LNCAP (cell line): ENCODE data around the gene CCDC85B.
A peak's percentile ranks its signal among the peaks of the same experiment; 100 is the strongest.

ENCODE experiments used
- TF ChIP-seq, protein P1 (sequence below): fragments of 450-650 bp; IDR thresholded peaks from 2 replicates; pipeline ENCODE4 v1.5.1; 2017; ENCODE audit warnings: mild to moderate bottlenecking

Gene CCDC85B

DNA sequence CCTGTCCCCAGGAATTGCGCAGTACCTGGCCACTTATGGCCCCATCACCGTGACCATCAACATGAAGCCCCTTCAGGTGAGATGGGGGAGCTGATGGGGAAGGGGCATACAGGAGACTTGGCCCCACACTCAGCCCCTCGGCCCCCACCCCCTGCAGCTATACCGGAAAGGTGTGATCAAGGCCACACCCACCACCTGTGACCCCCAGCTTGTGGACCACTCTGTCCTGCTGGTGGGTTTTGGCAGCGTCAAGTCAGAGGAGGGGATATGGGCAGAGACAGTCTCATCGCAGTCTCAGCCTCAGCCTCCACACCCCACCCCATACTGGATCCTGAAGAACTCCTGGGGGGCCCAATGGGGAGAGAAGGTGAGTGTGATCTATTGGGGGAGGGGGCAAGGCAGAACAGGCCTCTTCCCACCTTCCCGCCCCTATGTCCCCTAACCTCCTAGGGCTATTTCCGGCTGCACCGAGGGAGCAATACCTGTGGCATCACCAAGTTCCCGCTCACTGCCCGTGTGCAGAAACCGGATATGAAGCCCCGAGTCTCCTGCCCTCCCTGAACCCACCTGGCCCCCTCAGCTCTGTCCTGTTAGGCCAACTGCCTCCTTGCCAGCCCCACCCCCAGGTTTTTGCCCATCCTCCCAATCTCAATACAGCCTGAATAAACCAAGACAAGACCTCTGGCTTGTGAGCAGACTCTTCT is 7.3 kb upstream of the CCDC85B start:
- TF ChIP-seq, protein P1, sequence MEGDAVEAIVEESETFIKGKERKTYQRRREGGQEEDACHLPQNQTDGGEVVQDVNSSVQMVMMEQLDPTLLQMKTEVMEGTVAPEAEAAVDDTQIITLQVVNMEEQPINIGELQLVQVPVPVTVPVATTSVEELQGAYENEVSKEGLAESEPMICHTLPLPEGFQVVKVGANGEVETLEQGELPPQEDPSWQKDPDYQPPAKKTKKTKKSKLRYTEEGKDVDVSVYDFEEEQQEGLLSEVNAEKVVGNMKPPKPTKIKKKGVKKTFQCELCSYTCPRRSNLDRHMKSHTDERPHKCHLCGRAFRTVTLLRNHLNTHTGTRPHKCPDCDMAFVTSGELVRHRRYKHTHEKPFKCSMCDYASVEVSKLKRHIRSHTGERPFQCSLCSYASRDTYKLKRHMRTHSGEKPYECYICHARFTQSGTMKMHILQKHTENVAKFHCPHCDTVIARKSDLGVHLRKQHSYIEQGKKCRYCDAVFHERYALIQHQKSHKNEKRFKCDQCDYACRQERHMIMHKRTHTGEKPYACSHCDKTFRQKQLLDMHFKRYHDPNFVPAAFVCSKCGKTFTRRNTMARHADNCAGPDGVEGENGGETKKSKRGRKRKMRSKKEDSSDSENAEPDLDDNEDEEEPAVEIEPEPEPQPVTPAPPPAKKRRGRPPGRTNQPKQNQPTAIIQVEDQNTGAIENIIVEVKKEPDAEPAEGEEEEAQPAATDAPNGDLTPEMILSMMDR: no peak

DNA sequence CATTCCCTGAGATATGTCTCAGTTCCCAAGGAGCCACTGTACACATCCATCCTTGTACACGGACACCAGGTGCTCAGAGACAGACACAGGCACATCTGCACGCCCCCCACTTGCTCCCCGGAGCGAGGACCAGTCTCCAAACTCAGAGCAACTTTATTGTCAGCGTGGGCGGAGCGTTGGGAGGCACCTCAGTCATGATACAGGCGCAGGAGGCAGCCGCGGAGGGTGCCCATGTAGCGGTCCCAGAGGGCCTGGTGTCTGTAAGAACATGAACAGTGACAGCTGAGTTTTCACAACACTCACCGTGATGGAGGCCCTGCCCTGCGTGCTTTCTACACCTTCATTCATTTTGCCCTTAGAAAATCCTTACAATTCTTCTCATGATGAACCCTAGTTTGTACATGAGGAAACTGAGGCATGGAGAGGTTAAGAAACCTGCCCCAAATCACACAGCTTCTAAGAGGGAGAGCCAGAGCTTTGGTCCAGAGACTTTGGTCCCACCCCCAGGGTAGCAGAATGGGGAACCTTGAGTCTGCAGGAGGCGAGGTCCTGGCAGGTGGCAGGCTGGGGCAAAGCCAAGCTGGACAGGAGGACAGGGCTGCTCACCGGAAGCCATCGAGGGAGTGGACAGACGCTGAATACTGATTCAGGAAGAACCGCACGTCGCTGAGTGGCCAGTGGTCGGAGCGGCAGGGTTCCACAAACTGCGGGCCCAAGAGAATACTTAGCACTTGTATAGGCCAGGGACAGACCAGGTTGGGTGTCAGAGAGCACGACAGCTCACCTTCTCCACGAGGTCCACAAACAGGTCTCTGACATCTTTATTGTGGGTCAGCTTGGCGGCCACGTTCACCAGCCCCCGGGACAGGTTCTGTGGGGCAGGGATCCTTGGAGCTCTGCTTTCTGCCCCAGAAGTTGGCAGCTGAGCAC is 6.4 kb upstream of the CCDC85B start:
- TF ChIP-seq, protein P1: no peak

DNA sequence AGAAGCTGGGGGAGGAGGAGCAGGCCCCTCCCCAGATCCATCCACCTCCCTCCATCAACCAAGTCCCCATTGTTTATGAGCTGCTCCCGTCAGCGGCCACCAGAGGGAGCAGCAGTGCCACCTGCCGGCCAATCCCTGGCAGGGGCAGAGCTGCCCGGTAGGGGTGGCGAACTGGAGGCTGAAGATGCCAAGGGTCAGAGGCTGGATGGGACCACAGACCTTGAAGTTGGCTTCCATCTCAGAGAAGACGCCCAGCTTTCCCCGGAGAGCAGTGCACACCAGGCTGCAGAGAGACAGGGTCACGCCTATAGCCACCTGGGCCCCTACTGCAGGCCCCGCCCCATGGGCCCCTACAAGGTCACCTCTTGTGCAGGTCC is 5.8 kb upstream of the CCDC85B start:
- TF ChIP-seq, protein P1: peak; percentile 100

DNA sequence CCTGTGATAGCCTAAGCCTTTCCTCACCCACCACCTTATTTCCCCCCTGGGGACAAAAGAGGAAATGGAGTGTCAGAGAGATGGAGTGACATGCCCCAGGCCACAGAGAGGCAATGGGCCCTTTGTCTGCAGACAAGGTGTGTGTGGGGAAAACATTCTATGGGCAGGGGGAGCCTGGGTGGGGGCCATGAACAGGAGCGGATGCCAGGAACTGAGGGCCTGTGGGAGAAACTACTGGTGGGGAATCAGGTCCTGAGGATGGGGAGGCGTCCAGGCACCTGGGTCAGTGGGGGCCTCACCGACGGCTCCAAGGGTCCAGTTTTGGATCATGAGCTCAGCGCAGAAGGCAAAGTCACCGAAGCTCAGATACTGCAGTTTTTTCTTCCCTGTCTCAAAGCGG is 5.2 kb upstream of the CCDC85B start:
- TF ChIP-seq, protein P1: no peak

DNA sequence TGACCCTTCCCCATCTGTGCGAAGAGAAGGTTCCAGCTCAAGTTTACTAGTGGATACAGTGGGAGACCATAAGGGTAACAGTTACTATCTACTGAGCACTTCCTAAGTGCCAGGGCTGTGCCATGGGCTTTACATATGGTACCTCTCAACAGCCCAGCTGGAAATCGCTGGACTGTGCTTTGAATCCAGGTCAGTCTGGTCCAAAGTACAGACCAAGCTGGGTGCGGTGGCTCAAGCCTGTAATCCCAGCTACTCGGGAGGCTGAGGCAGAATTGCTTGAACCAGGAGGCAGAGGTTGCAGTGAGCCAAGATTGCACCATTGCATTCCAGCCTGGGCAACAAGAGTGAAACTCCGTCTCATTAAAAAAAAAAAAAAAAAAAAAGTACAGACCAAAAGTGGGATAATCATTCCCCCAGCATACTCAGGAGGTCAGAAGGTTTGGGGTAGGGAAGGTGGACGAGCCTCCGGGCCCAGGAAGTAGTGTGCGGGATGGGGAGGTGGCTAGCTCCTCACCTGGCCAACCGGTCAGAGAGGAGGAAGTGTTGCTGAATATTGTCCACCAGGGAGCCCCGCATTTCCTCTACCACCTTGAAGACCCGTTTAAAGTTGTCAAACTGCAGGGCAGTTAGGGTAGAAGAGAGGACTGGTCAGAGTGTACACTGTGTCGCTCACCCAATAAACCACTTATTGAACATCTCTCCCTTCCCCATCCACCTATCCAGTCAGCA is 4.5 kb upstream of the CCDC85B start:
- TF ChIP-seq, protein P1: no peak

DNA sequence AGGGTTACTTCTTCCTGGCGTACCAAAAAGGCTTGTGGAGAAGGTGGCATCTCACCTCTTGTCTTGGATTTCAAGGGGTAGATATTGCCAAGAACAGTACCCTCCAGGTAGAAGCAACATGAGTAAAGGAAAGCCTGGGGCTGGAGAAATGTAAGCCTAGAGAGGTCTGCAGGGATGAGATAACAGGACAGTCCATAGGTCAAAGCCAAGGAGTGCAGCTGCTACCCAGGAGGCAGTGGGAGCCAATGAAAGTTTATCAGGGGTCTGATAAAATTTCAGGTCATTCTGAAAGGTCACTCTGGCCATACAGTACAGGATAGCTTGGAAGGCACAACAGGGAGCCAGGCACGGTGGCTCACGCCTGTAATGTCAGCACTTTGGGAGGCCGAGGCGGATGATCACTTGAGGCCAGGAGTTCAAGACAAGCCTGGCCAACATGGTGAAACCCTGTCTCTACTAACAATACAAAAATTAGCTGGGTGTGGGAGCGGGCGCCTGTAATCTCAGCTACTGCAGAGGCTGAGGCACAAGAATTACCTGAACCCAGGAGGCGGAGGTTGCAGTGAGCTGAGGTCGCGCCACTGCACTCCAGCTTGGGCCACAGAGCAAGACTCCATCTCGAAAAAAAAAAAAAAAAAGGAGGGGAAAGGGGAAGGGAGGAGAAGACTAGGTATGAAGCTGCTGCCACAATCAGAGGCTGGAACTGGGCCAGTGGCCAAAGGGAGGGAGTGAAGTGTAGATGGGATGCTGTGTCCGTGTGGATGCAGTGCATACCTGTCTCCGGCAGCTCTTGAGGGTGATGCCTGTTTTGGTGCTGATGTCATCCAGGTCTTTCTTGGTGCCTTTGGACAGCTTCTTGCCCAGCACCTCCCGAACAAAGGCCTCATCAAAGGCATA is 3.4 kb upstream of the CCDC85B start:
- TF ChIP-seq, protein P1: no peak

DNA sequence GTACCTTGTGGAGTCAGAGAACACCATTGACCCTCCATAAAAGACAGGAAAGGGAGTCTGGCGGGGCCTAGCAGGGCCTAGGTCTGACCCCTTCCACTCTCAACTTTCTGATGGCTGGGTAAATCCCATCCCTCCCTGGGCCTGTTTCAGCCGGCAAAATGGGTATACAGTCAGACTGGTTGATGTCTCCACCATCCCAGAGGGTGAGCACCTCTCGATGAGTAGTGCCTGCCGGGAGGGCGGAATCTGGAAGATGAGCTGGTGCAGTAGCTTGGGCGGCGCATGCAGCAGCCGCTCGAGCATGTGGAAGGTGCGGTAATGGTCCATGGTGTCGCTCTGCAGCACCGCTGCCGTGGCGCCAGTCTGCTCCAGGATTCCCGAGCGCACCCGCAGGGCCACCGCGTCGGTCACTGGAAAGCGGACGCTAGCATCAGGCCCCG is 2.7 kb upstream of the CCDC85B start:
- TF ChIP-seq, protein P1: no peak
